ENCODE data around the gene TMEM269.
"Not testable (repeated sequence)": the region's sequence is repeated elsewhere in the genome, so short reads cannot be mapped to it uniquely, and the experiment has no call there.

TMEM269 gene

DNA sequence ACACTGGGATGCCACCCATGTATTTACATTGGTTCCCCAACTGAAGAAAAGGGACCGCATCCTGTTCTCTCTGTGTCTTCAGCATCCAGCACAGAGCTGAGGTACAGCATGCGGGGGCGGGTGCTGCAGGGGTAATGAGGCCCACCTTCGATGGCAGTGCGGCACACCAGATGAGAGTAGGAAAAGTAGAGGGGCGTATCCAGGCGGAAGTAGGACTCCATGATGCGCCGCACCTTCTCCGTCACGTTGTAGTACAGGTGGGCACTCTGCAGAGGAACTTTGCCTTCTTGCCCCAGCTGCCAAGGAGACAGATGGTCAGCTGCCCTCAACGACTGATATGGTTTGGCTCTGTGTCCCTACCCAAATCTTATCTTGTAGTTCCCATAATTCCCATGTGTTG, 34.8 kb upstream of the TMEM269 start:
- Histone ChIP-seq H3K4me3 (ENCODE audit: low read depth, low read length) (no peak overlapping the region), H3K27ac (no peak overlapping the region), H3K27me3 (replicated peaks) (no peaks in the 10 kb centered on the region), H3K36me3 (replicated peaks) (peaks cover 79% of the 10 kb centered on the region)
- in situ Hi-C loops (cut with HindIII; ENCODE audit: low pct_ligation_motif_present, low sequenced_read_pairs) = no loop called here
- DNase-seq = no peak
- TF ChIP-seq, protein P1, sequence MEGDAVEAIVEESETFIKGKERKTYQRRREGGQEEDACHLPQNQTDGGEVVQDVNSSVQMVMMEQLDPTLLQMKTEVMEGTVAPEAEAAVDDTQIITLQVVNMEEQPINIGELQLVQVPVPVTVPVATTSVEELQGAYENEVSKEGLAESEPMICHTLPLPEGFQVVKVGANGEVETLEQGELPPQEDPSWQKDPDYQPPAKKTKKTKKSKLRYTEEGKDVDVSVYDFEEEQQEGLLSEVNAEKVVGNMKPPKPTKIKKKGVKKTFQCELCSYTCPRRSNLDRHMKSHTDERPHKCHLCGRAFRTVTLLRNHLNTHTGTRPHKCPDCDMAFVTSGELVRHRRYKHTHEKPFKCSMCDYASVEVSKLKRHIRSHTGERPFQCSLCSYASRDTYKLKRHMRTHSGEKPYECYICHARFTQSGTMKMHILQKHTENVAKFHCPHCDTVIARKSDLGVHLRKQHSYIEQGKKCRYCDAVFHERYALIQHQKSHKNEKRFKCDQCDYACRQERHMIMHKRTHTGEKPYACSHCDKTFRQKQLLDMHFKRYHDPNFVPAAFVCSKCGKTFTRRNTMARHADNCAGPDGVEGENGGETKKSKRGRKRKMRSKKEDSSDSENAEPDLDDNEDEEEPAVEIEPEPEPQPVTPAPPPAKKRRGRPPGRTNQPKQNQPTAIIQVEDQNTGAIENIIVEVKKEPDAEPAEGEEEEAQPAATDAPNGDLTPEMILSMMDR (IDR thresholded peaks at IDR 0.05; ENCODE audit: low read depth, low read length, missing control alignments) = no peak

DNA sequence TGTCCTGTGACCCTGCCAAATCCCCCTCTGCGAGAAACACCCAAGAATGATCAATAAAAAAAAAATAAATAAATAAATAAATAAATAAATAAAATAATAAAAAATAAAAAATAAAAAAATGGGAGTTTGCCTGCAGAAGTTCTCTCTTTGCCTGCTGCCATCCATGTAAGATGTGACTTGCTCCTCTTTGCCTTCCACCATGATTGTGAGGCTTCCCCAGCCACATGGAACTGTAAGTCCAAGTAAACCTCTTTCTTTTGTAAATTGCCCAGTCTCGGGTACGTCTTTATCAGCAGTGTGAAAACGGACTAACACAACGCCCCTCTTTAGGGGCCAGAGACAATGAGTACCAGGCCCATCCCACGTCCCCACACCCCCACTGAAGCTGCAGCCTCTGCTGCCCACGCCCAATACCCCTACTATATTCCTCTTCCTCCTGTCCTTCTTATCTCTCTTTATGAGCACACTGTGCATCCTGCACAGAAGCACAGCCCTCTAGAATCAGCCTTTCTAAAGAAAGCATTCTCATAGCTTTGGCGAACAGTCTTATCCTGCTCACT, 33.2 kb upstream of the TMEM269 start:
- H3K27me3 ChIP-seq (replicated peaks); in situ Hi-C loops (cut with HindIII; ENCODE audit: low pct_ligation_motif_present, low sequenced_read_pairs); DNase-seq; H3K4me3 ChIP-seq (ENCODE audit: low read depth, low read length); H3K27ac ChIP-seq: not testable (repeated sequence)
- peaks cover 82% of the 10 kb centered on the region for H3K36me3 ChIP-seq (replicated peaks)

DNA sequence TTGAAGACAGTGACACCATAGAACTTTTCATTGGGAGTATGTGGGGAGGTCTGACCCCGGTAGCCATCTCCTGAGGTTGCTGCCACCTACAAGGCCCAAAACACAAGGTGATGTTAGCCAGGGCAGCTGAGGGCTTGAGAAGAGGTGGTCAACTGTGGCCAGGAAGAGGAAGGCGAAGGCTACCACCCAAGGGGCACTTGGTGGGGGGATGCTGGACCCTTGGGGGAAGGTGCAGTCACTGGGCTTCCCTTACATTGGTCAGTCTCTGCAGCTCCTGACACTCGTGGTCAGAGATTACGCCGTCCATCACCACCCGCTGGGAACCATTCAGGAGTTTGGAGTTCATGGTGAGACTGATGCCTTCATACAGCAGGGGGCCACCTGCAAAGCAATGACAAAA, 32.5 kb upstream of the TMEM269 start:
- Histone ChIP-seq H3K4me3 (ENCODE audit: low read depth, low read length) (no peak overlapping the region), H3K36me3 (replicated peaks) (peaks cover 82% of the 10 kb centered on the region), H3K27ac (no peak overlapping the region), H3K27me3 (replicated peaks) (no peaks in the 10 kb centered on the region)
- DNase-seq = no peak
- TF ChIP-seq, protein P1 (IDR thresholded peaks at IDR 0.05; ENCODE audit: low read depth, low read length, missing control alignments) = no peak
- in situ Hi-C loops (cut with HindIII; ENCODE audit: low pct_ligation_motif_present, low sequenced_read_pairs) = no loop called here

DNA sequence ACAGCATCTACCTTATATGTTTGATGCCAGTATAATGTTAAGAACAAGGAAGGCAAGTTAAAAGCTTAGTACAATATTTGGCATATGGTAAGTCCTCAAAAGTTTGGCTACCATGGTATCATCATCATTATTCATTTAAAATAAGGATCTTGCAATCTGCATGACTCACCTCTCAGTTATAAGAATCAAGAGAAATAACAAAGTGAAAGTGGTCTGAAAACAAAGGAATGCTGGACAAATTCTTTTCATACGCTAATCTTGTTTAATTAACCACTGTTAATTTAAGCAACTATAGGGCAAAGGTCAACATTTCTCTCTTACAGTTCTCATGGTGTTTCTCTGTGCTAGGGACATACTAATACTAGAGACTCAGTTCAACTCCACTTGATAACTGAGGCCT, 31.7 kb upstream of the TMEM269 start:
- no peak for DNase-seq
- H3K27ac ChIP-seq = peak overlapping the region; percentile 40

DNA sequence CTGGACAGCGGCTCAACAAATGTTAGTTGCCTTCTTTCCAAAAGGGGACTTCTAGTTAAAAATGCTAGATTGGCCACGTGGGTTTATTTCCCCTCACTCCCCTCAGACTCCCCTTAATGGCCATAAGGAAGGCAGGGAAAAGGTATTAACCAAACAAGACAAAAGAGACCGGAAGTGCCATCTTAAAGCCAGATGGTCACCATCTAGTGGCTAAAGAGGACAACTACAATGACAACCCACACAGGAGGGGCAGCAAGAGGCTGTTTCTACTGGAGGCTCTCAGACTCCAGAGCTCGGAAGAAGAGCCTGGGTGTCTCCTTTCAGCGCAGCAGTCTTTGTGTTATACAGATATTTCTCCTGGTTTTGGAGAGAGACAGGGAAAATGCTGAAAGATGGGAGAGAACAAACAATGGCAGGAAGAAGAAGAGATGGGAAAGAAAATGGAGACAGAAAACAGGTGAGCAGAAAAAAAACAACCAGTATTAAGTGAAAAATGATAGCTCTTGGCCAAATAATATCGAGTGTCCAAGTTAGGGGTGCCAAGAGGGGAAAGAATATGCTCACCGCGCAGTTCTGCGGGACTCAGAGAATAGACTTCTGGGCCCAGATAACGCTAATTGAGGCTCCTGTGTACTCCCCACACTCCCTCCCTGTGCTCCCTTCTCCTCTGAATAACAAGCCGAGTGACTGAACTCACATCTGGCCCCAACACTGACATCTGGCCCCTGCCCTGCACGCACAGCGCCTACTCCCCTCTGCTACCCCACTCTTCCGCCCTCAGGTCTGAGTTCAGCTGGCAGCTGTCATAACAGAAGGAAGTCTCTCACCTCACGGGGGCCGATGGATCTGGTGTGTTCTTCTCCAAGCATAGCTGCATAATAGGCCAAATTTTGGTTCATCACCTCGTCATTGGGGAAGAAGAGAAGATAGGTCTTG, 27.6 kb upstream of the TMEM269 start:
- peak; percentile 54 for DNase-seq
- Histone ChIP-seq H3K36me3 (replicated peaks) (peaks cover 83% of the 10 kb centered on the region), H3K4me3 (ENCODE audit: low read depth, low read length) (no peak overlapping the region), H3K27me3 (replicated peaks) (no peaks in the 10 kb centered on the region), H3K27ac (no peak overlapping the region)
- in situ Hi-C loops (cut with HindIII; ENCODE audit: low pct_ligation_motif_present, low sequenced_read_pairs) = no loop called here
- TF ChIP-seq, protein P1 (IDR thresholded peaks at IDR 0.05; ENCODE audit: low read depth, low read length, missing control alignments) = peak; percentile 74

More for the DNA sequence above, 31.7 kb upstream of the TMEM269 start:
- in situ Hi-C loops (cut with HindIII; ENCODE audit: low pct_ligation_motif_present, low sequenced_read_pairs) = no loop called here
- Histone ChIP-seq H3K27me3 (replicated peaks) (no peaks in the 10 kb centered on the region), H3K4me3 (ENCODE audit: low read depth, low read length) (no peak overlapping the region), H3K36me3 (replicated peaks) (peaks cover 84% of the 10 kb centered on the region)
- TF ChIP-seq, protein P1 (IDR thresholded peaks at IDR 0.05; ENCODE audit: low read depth, low read length, missing control alignments) = no peak

DNA sequence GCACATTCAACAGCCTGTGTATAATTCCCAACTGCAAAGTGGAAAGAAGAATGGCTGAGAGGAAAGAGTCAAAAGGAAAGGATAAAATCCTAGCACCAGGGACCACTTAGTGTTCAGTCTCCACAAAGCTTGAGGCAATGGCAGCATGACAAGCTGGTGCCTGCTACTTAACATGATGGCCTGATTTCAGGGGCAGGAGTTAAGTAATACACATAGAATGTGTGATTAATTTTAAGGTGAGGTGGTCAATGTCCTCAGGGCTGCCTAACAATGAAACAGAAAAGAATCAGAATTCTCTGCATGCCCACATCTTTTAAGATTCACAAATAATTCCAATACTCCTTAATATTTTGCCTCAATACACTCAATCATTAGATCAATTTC, 26.9 kb upstream of the TMEM269 start:
- DNase-seq = no peak
- Histone ChIP-seq H3K27me3 (replicated peaks) (no peaks in the 10 kb centered on the region), H3K27ac (no peak overlapping the region), H3K4me3 (ENCODE audit: low read depth, low read length) (no peak overlapping the region), H3K36me3 (replicated peaks) (peaks cover 82% of the 10 kb centered on the region)
- in situ Hi-C loops (cut with HindIII; ENCODE audit: low pct_ligation_motif_present, low sequenced_read_pairs) = no loop called here
- TF ChIP-seq, protein P1 (IDR thresholded peaks at IDR 0.05; ENCODE audit: low read depth, low read length, missing control alignments) = no peak

Data from brain microvascular endothelial cell (primary cell).